HG03469 (cell line): ENCODE data around the gene PSMB1.
"Not testable (repeated sequence)": the region's sequence is repeated elsewhere in the genome, so short reads cannot be mapped to it uniquely, and the experiment has no call there.

Source experiments
- ATAC-seq: cut with Tn5 transposase; IDR thresholded peaks from one replicate; pipeline ENCODE4 v1.9.1; 2021; ENCODE audit warnings: mild to moderate bottlenecking, moderate library complexity, moderate number of reproducible peaks; ENCODE audit not compliant: unreplicated experiment

PSMB1 gene

DNA sequence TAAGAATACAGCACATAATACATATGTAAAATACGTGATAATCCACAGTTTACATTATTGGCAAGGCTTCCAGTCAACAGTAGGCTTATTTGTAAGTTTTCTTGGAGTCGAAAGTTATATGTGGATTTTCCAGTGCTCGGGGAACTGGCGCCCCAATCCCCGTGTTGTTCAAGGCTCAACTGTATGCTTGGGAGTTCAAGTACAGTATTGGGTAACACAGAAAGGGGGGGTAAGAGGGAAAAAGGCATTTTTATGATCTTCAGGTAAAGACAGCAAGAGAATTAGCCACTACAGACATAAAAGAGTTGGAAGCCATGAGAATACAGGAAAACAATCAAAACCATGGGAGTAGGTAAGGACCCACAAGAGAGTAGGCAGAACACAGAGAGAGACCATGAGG, 16.4 kb downstream of the PSMB1 start:
- no peak for ATAC-seq

DNA sequence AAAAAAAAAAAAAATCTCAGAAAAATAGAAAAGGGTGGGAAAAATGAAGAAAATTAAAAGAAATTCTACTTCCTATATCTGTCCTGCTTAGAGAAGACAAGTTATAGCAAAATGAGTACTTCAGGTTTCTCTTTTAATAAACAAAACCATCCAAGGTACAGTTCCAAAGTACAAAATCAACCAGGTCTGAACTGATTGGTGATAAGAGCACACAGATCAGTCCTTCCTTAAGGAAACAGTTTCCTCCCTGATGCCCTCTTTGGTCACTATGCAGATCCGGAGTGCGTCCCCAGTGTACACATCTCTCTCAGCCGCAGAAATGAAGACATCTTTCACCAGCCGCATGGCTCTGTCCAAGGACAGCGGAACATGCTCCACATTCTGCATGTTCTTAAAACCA, 18.1 kb downstream of the PSMB1 start:
- no peak for ATAC-seq

DNA sequence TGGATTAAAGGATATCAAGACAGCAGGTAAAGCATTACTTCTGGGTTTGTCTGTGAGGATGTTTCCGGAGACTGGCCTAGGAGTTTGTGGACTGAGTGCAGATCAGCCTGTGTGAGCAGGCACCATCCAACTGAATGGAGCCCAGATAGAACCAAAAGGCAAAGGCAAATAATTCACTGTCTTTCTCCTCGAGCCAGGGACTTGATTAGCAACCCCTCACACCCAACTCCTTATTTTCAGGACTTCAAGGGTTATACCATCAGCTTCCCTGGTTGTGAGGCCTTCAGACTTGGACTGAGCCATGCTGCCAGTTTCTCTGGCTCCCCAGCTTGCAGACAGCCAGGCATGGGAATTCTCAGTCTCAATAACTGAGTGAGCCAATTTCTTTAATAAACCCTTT, 19.3 kb downstream of the PSMB1 start:
- ATAC-seq = no peak

DNA sequence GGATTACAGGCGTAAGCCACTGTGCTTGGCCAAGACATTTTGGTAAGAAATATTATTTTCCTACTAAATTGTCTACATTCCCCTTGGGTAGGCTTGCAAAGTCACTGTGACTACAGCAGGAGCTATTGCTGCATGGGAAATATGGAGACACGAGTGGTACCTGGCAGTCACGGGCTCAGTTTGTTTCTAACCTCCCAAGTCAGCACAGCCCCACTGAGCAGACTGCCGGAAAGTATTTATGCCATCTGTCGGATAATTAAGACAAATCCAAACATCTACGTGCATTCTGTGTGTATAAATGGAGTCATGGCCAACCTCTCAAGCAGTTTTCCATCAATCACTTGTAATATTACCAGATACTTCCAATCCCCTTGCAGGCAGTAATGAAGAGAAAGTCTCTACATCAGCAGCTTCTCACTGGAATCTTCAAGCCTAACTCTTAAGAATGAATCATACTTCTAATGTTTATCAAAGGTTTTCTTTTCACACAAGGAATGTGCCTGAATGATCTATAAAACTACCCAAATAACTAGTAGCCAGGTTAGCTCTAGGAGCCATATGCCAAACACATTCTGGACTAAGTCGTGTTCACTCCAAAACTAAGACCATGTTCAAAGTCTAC, 20.1 kb downstream of the PSMB1 start:
- ATAC-seq = no peak

DNA sequence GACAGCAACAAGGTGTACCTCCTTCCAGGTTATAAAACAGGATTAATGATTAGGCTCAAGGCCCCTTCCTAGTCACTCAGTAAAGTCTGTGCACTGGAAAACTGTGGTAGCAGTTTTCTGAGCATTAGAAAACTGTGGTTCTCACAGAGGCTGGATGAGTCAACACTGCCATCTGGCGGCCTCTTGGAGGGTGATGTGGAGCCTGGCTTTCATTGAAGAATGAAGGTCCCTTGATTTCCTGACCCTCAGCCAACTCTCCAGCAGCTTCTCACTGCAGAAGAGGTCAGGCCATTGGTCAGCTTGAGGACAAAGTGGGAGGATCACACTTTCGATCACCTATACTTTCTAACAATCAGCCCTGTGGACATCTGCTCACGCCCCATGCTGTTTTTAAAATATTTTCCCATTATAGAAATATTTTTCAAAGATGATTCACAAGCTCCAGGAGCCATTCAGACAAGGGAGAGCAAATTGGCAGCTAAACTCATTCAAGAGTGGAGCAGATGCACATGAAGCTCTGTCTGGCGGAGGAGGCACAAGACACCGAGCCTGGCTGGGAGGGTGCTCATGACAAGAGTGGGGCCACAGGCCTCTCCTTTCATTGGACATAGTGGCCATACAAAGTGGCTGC, 23.2 kb downstream of the PSMB1 start:
- peak; percentile 70 for ATAC-seq

DNA sequence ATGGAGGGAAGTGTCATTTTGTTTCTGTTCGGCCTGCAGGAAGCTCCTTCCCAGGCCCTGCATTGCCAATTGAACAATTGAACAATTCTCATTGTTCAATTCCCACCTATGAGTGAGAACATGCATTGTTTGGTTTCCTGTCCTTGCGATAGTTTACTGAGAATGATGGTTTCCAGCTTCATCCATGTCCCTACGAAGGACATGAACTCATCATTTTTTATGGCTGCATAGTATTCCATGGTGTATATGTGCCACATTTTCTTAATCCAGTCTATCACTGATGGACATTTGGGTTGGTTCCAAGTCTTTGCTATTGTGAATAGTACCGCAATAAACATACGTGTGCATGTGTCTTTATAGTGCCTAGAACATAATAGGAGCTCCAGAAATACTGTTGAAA, 25.1 kb downstream of the PSMB1 start:
- not testable (repeated sequence) for ATAC-seq

DNA sequence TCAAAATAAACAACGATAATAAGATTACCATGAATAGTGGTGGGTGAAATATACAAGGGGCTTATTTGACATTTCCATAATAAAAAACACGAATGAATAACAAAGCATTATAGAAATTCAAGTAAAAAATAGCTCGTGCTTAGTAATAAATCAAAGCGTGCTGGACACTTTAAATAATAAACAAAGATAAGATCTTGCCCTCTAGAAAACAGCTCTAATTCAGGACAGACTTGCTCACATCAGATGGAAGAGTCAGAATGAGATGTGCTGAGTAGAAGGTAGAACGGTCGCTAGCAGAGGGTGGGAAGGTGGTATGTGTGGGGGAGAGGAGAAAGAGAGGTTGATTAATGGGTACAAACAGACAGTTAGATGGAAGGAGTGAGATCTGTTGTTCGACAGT, 27.3 kb downstream of the PSMB1 start:
- ATAC-seq = no peak

DNA sequence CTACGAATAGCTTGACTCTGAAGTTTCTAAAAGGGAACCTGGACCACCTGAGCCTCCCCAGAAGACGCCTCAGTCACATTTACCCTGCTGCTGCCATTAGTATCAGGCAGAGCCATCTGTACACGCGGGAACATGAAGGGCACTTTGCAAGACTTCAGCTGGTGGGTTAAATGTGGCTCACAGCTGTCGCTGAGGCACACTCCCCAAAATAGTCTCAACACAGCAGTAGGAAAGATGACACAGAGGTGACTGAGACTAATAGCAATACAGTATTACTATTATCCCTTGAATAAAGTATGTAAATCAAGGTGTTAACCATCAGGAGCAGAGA, 29.0 kb downstream of the PSMB1 start:
- no peak for ATAC-seq

DNA sequence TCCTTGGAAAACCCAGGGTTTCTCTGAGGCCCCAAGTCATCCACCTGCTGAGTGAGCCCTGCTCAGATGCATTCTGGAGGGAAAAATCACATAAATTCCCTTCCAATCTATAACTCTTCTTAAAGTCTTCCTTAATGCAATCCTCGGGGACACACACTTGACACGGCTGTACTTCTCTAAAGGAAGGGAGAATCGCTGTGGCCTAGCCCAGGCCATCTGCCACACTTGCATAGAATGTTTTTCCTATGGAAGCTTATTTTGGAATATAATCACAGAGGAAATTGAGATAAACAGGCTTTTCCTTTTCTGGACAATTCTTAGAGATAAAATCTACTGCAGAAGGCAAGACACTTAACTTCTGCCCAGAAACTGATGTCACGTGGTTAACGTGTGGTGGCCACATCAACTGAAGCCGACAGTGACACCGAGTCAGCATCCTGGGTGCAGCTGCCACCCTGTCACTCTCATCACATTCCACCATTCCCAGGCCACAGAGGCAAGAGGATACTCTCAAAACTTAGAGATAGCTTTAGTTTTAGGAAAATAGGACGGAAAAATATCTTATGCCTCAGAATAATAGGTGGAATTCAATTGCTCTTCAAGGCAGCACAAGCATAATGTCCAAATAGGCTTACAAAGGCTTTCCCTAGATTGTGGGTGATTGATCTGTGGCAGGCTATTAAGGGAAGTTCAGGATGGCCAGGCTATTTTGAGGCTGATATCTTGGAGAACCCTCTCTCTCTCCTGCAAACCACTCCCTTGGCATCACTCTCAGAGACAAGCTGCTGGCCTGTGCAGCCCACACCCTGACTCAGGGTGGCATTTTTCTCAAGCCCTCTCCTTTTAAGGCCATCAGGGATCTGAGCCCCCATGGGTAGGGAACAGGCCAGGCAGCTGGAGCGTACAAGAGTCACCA, 29.6 kb downstream of the PSMB1 start:
- no peak for ATAC-seq

DNA sequence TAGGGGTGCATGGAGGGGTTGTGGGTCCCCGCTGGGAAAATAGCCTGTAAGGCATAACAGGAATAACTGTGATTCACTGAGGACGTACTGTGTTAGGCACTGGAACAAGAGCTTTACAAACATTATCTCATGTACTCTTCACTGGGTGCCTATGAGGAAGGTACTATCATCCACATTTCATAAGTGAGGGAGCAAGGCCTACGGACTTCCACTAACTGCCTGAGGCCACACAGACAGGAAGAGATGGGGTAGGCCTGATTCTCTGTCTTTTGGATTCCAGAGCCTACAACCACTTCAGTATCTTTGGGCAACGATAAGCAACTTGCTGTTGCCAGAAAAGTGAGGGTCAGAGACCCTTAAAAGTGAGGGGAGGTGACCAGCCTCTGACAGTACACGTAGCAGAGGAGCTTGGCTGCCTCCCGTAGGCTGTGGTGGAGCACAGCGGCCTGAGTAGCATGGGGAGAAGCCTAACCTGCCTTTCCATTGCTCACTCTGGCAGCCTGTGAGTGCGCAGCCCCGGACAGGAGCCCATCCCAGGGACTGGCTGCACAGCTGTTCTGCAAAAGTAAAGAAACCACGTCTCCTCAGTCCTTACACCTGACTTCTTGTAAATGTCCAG, 30.4 kb downstream of the PSMB1 start:
- no peak for ATAC-seq

DNA sequence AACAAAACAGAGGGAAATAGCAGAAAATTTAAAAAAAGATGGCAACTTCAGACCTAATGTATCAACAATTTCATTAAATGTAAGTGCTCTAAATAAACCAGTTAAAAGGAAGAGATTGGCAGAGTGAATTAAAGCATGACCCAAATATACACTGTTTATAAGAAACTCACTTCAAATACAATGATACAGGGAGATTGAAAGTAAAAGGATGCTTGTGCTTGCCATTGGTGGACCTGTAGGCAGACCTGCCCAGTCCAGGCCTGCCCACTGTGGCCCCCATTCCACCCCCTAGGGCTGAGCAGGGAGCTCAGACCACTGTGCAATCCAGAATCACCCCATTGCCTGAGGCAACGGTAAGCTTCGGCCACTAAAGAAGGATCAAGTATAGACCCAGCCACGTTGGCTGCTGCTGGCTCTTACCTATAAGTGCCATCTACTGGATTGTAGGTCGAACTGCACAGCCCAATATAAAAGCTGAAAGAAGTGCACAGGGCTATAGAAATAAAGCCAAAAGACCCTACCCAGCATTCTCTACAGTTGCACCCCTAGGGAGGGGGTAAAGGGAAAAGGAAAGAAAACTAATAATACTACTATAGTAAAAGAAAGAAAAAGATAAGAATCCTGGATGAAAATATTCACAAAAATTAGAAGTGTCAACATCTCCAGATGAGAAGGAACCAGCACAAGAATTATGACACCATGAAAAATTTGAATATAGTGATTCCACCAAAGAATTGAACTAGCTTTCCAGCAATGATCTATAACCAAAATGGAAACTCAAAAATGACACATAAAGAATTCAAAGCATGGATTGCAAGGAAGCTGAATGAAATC, 36.1 kb downstream of the PSMB1 start:
- peak; percentile 95 for ATAC-seq

DNA sequence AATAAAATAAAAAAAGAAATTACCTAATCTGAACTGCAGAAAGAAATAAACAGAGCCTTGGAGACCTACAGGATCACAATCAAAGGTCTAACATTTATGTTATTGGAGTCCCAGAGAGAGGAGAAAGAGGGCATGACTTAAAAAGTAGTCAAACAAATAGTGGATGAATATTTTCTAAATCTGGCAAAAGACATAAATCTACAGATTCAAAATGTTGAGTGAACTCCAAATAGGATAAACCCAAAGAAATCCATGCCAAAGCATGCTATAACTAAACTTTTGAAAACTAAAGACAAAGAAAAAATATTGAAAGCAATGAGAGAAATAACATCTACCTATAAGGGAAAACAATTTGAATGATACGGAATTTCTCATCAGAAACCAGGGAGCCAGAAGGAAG, 38.2 kb downstream of the PSMB1 start:
- ATAC-seq = no peak

DNA sequence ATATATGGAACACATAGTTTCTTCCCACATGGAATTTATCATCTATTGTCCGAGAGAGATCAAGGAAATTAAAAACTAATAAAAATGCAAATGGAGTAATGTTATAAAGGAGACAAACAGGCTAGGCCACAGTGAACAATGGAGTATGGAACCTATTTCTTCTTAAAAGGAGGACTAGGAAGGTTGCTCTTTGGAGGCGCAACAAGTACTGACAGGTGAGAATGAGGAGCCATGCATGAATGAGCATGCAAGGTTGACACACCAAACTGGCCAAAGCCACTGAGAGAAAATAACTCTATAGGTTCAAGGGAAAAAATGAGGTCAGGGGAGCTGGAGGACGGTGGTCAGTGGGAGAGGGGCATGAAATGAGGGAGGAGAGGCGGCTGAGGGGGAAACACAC, 40.9 kb downstream of the PSMB1 start:
- no peak for ATAC-seq

DNA sequence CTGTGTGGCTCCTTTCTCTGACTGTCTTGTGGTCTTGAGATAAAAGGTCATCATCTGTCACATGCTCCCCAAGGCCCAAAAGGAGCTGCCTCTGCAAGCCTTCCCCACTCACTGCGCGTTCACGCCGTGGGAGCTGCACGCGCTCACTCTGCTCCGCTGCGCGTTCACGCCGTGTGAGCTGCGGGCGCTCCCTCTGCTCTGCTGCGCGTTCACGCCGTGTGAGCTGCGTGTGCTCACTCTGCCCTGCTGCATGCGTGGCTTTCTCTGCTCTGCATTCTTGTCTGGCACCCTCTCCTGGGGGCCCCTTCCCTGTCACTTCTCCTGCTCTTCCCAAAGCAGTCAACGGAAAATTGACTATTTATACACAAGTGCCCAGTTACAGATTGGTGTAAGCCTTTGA, 42.5 kb downstream of the PSMB1 start:
- ATAC-seq = no peak

DNA sequence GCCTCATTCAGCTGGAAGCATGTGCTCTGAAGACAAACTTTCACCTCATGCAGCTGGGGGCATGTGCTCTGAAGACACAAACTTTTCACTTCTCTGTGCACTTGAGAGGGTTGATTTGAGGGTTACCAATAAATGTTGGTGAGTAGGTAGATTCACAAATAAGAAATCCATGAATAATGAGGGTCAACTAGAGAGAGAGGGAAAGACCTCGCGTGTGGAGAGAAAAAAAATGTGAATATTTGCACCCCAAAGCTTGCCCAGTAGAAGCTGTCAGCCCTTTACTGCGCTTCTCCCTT, 43.4 kb downstream of the PSMB1 start:
- no peak for ATAC-seq

DNA sequence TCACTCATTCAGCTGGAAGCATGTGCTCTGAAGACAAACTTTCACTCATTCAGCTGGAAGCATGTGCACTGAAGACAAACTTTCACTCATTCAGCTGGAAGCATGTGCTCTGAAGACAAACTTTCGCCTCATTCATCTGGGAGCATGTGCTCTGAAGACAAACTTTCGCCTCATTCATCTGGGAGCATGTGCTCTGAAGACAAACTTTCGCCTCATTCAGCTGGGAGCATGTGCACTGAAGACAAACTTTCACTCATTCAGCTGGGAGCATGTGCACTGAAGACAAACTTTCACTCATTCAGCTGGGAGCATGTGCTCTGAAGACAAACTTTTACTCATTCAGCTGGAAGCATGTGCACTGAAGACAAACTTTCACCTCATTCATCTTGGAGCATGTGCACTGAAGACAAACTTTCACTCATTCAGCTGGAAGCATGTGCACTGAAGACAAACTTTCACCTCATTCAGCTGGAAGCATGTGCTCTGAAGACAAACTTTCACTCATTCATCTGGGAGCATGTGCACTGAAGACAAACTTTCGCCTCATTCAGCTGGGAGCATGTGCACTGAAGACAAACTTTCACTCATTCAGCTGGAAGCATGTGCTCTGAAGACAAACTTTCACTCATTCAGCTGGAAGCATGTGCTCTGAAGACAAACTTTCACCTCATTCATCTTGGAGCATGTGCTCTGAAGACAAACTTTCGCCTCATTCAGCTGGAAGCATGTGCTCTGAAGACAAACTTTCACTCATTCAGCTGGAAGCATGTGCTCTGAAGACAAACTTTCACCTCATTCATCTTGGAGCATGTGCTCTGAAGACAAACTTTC, 44.0 kb downstream of the PSMB1 start:
- ATAC-seq = not testable (repeated sequence)

DNA sequence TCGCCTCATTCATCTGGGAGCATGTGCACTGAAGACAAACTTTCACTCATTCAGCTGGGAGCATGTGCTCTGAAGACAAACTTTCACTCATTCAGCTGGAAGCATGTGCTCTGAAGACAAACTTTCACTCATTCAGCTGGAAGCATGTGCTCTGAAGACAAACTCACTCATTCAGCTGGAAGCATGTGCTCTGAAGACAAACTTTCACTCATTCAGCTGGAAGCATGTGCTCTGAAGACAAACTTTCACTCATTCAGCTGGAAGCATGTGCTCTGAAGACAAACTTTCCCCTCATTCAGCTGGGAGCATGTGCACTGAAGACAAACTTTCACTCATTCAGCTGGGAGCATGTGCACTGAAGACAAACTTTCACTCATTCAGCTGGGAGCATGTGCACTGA, 44.8 kb downstream of the PSMB1 start:
- ATAC-seq = not testable (repeated sequence)

DNA sequence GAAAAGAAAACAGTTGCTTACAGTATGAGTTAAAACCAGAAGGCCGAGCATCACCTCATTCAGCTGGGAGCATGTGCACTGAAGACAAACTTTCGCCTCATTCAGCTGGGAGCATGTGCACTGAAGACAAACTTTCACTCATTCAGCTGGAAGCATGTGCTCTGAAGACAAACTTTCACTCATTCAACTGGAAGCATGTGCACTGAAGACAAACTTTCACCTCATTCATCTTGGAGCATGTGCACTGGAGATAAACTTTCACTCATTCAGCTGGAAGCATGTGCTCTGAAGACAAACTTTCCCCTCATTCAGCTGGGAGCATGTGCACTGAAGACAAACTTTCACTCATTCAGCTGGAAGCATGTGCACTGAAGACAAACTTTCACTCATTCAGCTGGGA, 45.4 kb downstream of the PSMB1 start:
- ATAC-seq = not testable (repeated sequence)

DNA sequence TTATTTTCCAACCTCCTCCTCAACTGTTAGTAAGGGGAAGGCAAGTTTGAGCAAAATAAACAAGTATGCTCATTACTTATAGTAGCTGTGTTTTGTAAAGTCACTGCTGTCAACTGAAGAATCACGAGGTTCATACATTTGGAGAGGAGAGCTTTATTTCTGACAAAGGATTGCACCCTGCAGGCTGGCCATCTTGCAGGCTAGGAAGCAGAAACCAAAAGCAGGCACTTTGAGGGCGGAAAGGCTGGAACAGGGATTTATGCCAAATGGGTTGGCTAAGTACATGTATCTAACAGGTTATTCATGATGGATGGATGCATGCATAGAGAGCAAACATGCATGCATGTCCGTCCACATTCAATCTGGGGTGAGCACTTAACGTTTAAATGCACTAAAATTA, 46.7 kb downstream of the PSMB1 start:
- no peak for ATAC-seq

DNA sequence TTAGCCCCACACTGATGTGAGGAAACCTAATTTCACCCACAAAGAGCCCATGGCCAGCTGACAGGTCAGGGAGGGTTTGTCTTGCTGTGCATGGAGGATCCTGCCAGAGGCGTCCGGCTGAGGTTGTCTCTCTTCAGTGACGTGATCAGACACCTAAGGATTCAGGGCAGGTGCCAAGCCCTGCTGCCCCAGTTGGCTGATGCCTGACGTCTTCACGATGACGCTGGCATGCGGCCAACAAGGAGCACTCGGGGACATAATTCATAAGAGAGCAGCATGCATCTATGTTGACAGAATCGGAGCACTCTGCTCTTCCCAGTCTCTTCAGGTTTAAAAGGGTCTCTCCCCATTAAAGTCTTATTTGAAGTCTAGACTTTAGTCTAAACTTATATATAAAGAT, 47.8 kb downstream of the PSMB1 start:
- no peak for ATAC-seq
